Measurements from ENCODE around the gene PDE6A.

Gene PDE6A

DNA sequence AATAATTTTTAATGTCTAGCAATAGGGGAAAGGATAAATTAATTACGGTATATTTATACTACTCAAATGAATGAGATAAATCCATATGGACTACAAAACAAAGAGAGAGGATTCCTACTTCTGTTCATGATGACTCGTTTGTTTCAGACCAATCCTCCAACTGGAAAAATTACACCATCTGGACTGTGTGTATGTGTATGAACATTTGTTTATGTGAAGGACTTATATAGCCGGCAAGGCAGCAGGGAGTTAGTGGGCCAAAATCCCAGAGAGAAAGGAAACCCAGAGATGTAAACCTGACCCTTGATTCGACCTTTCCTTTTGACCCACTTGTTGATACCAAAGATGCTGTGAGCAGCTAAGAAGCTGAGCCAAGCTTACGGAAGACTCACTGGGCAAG, 20.1 kb downstream of the PDE6A start:
- no peak for DNase-seq

DNA sequence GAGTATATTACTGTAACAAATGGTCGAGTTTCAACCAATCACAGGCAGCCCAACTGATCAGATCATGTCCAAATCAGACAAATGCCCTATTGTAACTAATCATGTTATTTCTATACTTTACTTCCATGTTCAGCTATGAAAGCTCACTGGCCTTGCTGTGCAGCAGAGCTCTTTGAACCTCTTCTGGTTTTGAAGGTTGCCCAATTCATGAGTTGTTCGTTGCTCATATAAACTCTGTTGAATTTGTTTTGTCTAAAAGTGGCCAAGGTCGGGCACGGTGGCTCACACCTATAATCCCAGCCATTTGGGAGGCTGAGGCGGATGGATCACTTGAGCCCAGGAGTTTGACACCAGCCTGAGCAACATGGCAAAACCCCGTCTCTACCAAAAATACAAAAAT, 21.6 kb downstream of the PDE6A start:
- DNase-seq, result no peak

DNA sequence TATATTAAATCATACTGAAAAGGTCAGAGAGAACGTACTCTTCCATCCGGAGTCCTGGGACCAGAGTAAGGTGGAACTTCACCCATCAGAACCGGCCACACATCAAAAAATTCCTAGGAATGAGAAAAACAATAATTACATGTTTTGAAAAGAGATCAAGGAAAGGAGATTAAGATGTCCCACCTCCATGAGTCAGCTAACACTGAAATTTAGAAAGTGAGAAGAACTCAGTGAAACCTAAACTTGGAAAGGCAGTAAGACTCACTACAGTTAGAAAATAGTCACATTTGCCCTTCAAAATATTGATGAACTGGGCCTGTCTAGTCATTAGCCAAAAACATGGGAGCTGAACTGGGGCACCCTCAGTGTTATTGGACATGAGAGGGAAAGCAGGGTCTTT, 23.0 kb downstream of the PDE6A start:
- DNase-seq, result no peak

DNA sequence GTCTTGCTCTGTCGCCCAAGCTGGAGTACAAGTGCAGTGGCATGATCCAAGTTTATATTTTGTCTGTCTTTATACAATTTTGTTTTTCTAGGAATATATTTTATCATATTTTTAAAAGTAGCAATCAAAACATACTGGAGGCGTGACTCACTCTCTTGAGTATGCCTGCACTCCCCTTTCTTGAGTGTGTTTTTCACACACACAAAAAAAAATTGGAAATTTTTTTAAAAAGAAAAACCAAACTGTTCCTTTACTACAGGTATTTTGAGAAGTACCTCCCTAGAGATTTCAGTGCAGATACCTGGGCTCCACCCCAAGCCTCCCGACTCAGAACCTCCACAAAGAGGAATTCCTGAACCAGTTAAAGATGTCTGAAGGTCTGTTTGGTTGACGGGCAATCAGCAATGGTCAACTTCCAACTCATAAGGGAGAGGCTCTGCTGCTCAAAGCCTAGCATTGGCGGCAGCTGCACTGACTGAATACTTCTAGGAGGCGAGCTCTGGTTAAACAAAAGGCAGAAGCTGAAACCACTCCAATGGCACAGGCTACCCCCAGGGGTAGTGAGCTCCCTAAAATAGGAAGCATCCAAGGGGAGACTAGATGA, 27.4 kb downstream of the PDE6A start:
- DNase-seq, result no peak

DNA sequence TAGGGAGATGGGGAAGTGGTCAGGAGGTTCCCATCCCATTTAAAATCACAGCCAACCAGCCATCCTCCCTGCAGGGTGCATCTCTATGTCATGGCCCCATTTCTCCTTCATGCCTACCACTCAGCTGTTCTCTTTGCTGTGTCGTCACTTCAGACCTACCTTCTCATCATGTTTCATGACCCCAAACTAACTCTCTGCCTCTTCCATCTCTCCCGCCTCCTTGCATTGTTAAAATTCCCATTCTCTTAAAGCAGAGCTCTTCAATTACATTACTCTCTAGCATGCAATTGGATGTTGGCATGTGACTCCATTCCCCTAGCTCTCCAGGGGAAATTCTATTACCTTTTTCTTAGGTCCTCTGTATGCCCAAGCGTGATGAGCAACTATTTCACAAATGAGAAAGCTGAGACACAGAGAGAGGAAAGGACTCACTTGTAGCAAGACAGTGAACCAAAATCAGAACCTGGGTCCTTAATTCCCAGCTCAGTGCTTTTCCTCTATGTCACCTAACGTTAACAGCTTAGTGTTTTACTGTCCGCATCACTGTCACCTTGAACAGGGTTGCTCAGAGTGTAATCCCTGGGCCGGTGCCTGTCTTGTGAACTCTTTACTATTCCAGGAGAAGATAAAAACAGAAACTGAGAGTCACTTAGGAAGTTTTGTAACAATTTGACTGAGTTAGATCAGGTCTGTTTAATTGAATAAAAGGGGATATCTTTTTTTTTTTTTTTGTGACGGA, 28.1 kb downstream of the PDE6A start:
- DNase-seq, result no peak

DNA sequence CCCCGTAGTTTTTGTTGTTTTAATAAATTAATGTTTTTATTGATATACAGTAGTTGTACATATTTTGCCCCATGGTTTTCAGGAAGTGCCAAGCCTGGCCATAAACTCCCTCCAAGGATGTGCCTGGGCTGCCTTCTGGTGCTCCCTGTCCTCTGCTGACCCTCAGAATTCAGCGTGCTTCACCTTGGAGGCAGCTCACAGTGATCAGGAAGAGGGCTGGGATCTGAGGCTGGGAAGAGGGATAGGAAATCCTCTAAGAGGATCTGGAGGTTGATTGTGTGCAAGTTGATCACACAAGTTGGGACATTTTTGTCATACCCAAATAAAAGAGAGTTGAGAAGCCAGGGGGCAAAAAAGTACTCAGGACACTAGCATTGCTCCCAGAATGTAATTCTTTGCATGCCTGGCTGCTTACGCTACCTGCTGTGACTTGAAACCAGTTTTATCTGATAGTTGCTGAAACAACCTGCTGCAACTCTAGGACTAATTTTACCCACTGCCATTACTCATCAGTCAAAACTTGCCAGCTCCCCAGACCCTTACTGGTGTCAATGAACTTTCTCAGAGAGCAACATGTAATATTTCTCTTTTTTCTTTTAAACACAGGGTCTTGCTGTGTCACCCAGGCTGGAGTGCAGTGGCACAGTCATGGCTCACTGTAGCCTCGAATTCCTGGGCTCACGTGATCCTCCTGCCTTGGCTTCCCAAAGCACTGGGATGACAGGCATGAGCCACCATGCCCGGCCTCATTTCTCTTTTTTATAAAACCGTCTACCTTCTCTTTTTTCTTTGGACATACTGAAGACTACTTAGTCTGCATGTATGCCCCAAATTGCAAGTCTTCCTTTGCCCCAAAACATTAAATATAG, 29.0 kb downstream of the PDE6A start:
- DNase-seq, result no peak

DNA sequence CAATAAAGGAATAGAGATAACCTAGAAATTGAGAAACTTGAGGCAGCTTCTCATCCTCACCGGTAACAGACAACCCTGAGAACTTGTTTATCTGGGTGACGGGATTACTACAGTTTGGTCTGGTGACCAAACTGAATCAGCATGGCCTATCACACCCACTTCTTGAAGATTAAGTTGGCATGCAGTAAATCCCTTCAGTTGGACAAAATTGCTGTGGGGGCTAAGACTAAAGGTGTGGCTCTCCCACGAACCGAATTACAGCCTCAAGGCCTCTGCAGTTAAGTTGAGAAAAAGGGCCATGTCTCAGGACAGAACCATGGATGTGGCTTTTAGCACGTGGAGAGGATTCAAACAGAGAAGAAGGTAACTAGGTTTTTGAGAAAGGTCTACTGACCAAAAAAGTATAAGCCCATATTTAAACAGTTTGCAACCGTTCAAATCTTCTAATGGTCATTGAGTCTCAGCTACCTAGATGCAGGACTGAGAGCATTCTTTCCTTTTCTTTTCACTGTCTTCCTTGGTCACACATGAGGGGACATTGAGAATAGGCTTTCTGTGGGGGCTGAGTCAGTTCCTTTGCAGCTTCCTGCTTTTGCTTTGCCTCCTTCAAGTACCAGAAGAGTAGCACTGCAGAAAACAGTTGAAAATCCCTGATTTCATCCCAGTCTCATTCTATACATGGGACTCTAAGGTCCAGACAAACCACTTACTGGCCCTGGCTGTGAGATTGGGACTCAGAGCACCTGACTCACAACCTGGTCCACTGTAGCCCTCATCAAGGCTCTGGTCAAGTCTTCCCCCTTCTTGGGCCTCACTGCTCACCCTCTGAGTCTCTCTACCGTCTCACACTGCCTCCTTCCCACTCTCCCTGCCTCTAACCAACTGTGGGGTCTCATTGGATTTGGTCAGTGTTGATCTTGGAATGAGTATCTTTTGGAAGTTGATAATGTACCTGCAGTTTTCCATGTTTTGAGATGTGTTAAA, 30.9 kb downstream of the PDE6A start:
- DNase-seq, result no peak

DNA sequence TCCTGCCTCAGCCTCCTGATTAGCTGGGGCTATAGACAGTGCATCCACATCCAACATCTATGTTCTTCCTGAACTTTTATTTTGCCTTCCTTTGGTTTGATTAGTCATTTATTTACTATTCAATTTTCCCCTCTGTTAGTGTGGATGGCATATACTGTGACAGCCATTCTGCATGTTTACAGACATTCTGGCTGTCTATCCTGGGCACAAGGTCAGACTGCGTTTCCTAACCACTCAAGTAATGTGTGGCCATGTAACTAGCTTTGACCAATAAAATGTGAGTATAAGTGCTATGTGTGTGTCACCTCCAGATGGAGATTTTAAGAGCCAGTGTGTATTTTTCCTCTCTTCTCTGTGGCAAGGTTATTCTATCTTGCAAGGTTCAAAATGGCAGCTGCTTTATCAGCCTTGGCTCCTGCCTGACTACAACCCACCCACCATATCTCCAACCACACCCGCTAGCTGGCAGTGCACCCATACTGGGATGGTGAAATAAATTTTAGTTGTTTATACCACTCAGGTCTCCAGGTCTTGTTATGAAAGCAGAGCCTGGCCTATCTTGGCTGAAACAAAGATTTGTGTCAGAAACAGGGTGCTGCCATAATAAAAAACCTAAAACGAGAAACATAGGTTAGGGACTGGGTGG, 32.2 kb downstream of the PDE6A start:
- DNase-seq, result no peak

DNA sequence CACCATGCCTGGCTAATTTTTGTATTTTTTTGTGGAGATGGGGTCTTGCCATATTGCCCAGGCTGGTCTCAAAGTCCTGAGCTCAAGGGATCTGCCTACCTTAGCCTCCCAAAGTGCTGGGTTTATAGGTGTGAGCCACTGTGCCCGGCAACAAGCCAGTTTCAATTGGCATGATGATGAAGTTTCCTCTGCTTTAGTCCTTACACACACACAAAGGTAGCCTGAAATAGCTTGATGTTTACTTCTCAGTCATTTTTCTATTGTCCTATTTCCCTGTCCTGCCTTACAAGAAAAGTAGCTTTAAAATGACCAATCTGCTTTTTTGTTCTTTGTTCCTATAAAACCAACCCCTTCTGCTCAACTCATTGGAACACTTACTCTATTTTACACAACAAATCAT, 33.6 kb downstream of the PDE6A start:
- no peak for DNase-seq

DNA sequence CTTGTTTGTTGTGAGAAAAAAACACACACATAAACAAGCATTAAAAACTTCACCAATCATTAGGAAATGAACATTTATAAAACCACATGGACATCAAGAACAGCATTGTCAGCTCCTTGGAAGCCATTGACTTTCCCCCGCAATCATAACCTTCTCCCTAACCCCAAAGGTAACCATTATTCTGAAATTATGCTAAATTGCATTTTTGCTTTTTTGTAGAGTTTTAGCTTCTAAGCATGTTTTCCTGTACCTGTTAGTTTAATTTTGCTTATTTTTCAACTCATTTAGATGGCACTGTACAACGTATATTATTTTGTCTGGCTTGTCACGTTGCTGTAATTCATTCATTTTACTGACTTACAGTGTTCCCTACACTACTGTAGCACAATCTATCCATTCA, 36.8 kb downstream of the PDE6A start:
- no peak for DNase-seq

DNA sequence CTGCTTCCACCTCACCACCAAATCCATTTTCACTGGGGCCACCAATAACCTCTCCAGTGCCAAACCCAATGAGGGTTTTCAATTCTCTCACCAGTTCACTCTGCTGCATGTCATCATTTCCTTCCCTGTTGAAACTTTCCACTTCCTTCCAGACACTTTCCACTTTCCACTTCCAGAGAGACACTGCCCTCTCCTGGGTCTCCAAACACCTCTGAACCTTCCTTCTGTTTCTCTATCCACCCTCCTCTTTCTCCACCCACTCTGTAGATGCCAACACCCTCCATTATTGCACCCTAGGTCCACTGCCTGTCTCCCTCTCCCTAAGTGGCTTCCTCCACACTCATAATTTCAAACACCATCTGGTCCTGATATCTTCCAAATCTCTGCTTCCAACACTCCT, 39.6 kb downstream of the PDE6A start:
- no peak for DNase-seq

DNA sequence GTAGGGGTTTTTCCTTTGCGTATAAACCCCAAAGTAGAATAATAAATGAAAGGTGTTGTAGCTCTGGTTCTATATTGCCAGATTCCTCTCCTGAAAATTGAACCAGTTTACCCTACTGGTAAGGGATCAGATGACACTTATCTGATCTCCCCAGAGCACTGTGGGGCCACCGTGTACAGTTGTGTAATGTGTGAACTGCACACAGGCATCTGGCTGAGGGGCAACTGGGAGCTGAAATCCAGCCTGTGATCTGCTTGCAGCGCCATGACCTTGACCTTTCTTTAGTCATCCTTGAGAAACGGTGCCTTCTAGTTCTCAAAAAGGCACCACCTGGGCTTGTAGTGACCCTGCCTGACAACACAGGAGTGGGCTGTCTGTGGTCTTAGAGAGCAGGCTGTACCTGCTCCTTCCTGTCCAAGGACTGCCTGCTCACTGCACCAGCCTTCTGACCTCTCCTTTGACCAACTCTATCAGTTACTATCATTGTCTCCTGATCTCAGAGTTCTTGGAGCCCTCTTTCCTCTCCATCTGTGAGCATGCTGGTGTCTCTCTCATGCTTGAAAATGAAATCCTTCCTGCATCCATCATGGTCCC, 40.2 kb downstream of the PDE6A start:
- DNase-seq, result no peak

DNA sequence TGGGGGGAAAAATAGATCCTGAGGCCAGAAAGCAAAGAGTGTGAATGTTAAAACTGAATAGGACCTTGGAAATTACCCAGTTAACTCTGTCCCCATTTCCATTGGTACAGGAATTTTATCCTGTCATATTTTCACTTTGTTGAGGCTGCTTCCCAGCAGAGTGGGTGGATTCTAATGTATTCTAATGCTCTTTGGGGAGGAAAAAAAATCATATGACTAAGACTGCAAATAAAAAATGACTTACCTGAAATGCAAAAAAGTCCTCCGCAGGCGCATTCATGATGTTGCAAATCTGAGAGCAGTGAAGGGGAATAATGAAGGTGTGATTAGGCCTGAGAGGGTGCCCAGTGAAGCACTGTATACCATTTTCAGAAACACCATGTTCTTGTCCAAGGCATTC, 41.2 kb downstream of the PDE6A start:
- DNase-seq, result no peak

DNA sequence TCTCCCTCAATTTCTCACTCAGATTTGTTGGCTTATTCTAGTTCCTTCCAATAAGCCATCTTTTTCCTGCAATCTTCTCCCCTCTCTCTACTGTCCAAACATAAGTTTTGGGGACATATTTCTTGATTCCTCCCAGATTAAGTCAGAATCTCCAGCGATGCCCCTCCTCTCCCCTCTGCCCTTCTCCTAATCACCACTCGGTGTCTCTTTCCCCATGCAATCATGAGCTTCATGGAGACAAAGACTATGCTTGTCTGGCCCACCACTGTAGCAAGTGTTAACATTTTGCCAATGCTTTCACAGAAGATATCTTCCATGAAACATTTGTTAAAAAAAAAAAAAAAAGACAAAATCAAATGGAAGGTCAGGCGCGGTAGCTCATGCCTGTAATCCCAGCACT, 42.4 kb downstream of the PDE6A start:
- no peak for DNase-seq

DNA sequence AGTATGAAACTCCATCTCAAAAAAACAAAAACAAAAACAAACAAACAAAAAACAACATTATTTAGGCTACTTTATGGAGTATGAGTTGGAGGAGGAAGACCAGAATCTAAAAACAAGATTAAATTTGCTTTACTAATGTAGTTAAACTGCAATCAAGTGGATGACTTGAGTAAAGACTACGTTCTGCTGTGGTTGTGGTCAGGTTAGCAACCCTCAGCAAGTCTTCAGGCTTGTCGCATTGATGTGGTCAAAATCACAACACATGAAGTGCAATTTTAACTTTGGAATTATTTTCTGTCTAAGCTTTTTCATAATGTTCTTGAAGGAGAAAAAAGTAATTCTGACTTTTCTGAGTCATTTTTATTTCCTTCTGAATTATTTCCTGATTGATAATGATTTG, 43.1 kb downstream of the PDE6A start:
- no peak for DNase-seq

DNA sequence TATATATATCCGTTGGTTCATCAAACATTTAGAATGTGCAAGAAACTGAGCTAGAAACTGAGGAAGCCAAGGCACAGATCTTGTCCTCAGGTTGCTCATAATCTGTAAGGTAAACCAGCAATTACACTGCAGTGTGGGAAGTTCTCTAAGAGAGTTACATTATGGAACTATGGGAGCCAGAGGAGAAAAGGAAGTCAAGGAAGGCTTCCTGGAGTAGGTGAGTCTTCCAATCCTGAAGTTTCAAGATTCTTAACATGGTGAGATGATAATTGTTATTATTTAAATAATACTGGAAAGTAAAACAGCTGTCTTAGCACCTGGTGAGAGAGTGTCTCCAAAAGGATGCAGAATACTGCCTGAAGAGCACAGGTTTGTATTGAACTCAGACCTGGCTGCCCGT, 44.2 kb downstream of the PDE6A start:
- no peak for DNase-seq

DNA sequence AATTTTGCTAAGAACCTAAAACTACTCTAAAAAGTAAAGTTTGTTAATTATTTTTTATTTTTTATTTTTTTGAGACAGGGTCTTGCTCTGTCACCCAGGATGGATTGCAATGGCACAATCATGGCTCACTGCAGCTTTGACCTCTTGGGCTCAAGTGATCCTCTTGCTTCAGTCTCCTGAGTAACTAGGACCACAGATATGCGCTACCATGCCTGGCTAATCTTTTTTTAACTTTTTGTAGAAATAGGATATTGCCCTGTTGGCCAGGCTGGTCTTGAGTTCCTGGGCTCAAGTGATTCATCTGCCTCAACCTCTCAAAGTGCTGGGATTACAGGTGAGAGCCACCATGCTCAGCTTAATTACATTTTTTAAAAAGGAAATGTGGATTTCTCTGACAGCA, 45.8 kb downstream of the PDE6A start:
- DNase-seq, result no peak

DNA sequence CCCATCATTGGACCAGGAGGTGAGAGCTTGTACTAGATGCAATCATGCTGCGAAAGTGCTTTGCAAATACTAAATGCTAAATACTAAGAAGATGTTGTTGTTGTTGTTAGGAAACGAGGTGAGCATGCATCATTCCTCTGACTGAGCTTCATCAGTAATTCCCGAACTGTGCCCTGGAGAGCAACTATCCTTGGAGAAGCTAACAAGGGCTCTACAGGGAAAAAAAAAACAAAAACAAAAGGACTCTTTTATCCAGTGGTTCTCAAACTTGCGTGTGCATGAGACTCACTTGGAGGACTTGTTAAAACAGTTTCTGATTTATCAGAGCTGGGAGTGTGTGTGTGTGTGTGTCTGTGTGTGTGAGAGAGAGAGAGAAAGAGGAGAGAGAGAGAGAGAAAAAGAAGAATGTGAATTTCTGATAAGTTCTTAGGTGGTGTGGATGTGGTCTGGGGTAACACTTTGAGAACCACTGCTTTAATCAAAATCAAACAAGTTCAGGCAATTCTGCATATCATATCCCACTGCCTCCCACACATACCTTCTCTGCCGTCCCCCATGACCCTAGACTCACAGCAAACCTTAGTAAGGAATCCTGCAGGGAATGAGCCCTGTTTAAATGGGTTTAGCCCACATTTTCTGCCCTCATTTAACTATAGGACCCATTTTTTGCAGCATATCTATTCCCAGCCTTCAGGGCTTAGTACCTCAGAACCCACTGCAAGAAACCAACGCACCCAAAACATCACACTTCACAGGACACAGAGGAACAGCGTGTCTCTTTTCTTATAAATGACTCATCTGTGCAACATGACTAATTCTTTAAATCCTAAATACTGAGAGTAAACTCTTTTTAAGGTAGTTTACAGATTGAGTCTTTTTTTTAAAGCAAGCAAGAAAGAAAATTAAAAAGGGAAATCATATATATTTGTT, 48.9 kb downstream of the PDE6A start:
- no peak for DNase-seq

DNA sequence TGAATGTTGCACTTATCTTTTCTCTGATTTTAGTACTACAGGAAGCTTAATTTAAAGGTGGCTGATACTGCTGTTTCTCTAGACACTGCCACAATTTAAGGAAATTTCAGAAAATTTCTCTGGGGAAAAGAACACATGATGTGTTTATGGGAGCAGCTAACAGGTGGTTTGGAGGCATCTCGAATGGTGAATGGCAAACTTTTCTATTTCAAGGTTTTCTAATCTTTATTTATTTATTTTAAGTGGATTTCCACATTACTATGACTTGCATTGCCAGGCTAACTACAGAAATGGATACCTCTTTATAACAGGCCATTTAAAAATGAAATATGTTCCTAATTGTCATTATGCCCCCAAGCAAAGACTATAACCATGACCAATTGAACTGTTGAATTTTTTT, 50.4 kb downstream of the PDE6A start:
- DNase-seq, result no peak

DNA sequence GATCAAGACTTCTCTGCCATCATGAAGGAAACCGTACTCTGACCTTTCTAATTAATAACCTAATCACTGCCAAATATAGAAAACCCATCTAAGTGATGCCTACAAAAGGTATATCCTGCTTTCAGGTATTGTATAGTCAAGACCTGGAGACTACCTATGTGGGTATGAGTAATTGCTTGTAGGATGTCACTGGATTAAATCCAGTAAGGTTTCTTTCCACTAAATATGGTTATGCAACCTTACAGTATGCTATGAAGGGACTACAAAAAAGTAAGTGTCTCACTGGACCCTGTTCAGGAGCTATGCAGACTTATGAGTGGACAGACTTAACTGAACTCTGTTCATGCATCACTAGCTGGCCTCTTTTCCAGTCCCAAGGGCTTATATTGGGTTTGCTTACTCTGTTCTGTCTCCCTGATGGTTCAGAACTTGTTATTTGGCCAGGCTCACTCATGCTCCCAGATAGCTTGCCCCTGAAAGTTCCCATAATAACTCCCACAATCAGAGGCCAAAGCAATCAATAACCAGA, 51.1 kb downstream of the PDE6A start:
- DNase-seq, result no peak

DNA sequence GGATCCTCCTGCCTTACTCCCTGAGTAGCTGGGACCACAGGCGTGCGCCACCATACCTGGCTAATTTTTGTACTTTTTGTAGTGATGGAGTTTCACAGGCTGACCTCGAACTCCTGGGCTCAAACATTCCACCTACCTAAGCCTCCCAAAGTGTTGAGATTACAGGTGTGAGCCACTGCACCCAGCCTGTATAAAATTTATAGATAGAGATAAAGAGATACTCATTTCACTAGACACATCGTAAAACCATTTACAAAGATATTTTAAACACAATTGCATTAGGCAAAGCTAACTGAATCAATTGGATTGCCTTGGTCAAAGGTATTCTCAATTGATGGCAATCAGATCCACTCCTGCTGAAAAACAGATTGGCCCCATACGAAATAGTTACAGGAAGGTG, 52.0 kb downstream of the PDE6A start:
- DNase-seq, result no peak
